HG03439 (cell line): ENCODE results near the gene B4GAT1.
"Not testable (repeated sequence)": the region's sequence is repeated elsewhere in the genome, so short reads cannot be mapped to it uniquely, and the experiment has no call there.

Experiments used
- ATAC-seq: cut with Tn5 transposase; IDR thresholded peaks from one replicate; pipeline ENCODE4 v1.9.1; 2021; ENCODE audit warnings: mild to moderate bottlenecking, moderate library complexity; ENCODE audit not compliant: unreplicated experiment

The B4GAT1 gene

GRCh38 chr11:66363805-66364535, 16.5 kb upstream of the B4GAT1 start:
- no peak for ATAC-seq

DNA sequence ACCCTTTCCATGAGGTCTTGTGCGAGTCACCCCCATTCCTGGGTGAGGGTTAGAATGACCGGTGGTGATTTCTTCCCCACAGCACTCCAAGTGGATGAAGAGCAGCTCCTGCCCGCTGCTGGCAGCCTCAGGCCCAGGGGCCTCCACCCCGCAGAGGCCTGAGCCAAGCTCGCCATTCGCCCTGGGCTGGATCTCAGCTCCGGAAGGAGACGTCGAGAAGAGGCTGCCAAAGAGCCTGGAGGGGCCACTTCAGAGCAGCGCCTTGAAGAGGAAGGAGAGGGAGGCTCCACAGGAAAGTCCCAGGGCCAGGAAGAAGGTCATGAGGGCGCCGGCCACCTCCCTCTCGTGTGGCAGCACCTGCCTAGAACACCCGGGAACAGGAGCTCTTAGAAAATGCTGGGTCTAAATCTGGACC, 15.8 kb upstream of the B4GAT1 start:
- ATAC-seq = no peak

DNA sequence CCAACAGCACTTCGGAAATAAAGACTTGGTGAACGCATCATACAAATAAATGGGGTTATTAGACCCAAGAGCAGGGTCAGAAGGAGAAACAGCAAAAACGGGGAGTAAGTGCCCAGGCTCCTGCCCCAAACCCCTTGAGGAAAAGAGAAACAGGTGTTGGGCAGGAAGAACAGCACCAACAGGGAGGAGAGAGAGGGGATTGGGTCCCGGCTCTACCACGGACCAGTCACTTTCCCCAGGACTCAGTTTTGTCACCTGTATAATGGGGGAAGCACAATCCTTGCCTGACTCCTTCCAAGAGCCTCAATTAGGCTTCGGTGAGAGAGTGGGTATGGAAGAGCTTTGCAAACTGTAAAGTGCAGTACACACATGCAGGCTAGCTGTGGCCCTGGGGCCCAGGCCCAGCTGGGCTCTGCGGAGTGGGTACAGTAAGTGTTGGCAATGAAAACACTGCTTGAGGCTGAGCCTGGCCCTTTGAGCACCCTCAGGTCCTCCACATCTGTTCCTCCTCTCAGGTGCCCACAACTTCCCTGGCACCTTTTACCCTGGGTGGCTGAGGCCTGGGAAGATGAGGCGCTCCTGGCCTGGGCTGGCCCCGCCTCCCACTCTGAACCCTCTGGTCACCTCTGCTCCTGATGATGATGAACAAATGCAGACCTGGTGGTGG, 15.2 kb upstream of the B4GAT1 start:
- ATAC-seq = no peak

DNA sequence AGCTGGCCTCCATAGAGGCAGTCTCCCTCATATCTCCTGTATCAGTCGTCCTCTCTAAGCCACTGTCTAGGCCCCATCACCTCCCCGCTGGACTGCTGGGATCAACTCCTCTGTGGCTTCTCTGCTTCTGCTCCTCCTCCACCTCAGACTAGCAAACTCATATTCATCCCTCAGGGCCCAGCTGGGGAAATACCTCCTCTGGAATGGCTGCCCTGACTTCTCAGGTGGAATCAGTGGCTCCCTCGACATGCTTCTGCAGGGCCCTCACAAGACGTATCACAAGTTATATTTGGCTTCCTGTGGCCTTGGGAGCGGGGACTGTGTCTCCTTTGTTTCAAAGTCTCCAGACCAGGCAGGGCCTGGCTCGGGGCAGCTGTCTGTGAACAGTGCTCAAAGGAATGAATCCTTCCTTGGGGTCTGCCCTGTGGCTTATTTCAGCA, 14.1 kb upstream of the B4GAT1 start:
- ATAC-seq = no peak

GRCh38 chr11:66360406-66361073, 13.1 kb upstream of the B4GAT1 start:
- ATAC-seq = no peak

DNA sequence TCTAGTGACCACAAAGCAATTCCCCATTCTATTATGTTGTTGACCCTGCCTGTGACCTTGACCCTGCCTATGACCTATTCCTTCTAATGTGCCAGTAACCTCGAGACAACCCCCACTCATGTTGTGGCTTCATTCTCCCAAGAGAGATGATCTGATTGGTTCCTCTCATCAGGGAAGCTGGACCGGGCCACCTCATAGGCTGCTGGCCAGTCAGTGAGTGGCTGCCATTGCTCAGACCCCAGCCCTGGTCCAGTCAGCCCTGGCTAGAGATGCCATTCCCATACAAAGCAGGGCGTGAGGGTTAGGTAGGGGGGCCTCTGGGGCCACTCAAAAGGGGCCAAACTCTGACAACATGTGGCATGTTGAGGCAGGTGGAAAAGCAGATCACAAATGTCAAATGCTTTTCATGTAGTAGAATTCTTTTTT, 12.2 kb upstream of the B4GAT1 start:
- no peak for ATAC-seq

GRCh38 chr11:66350560-66351235, 3.3 kb upstream of the B4GAT1 start:
- not testable (repeated sequence) for ATAC-seq

- ATAC-seq = no peak
Observed at GRCh38 chr11:66349084-66349386, 1.6 kb upstream of the B4GAT1 start.

DNA sequence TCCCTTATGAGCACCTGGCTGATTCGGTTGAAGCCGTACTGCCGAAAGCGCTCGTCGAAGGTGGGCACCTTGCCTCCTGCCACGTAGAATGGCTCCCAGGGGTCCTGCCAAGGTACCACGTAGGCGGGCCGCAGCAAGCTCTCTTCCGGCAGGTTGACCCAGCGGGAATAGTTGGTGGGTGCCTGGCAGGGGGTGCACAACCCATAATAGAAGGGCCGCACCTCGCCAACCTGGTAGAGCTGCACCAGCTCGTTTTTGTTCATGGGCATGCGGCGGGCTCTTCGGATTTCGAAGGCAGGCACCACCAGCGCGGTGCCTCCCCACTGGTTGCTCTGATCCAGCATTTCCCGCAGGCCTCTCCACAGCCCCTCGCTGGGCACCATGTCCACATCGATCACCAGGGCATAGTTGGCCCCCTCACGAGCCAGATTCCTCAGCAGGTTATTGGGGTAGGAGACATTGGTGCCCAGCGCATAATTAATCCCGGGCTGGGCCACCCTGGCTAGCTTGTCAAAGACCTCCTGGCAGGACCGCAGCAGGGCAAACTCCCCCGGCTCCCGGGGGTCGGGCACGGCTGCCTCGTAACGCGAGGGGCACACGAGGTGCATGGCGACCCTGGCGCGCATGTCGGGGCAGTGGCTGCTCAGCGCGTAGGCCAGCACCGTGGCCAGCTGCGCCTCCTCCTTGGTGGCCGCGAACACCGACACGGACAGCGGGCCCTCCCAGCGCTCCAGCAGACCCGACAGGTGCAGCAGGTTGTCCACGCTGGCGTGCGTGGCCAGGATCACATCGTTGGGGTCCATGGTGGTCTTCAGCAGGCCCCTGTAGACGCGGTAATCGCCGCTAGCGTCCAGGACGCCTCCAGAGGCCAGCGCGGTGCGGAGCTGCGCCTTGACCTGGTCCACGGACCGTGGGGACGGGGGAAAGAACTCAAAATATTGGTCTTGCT, 679 bp downstream of the B4GAT1 start:
- ATAC-seq = no peak

- ATAC-seq = no peak
Observed at GRCh38 chr11:66345316-66345649, 2.1 kb downstream of the B4GAT1 start.

DNA sequence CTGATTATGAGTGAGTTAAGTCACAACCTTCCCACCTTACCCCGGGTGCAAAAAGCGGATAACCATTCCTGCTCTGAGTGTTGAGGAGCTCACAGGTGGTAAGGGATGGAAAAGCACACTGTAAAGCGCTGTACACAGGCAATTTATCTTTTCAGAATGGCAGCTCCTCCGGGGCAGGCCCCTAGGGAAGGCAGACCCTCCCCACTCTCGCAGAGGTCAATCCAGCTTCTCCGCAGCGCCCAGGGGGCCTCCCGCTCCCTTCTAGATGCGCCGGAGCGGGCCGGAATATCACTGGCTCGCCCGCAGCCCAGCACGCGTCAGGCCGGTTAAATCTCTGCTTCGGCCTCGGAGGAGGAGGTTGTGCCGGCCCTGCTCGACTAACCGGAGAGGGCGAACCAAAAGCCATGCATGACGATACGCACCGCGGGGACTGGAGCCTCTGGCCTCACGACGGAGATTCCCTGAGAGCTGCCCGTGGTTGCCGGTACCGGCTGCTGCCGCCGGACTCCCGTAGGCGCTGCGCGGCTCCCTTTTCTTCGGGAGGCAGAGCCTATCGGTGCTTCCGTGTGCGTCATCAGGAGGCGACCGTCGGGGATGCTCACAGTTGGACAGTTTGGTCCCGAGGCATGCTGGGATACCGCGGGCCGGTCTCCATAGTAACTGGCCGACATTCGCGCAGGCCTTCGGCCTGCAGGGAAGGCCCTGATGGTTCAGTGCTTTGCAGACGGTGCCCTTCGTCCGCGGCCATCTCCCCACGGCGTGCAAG, 2.7 kb downstream of the B4GAT1 start, which contains the start of gene BRMS1:
BRMS1 (minus strand) TSS at position 555 of the 766 bp plus-strand sequence. CDS start 2,870 bp downstream, outside the sequence.
- peak; percentile 73 for ATAC-seq

DNA sequence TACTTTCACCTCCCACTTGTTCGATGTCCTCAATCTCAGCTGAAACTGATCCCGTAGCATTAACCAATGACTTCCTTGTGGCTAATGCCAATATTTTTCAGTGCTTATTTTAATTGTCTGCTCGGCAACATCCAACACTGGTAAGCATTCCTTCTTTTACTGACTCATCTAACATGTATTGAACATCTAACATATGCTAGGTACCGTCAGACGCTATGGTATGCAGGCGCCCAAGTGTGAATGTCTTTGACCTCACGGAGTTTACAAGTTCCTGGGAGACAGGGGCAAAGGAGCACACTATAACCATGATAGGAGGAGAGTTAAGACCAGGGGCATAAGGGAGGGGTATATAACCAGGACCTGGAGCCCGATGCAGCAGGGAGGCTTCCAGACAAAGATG, 4.3 kb downstream of the B4GAT1 start:
- no peak for ATAC-seq

GRCh38 chr11:66341502-66342126, 5.8 kb downstream of the B4GAT1 start:
- ATAC-seq = no peak

GRCh38 chr11:66340596-66341501, 6.6 kb downstream of the B4GAT1 start:
- no peak for ATAC-seq

DNA sequence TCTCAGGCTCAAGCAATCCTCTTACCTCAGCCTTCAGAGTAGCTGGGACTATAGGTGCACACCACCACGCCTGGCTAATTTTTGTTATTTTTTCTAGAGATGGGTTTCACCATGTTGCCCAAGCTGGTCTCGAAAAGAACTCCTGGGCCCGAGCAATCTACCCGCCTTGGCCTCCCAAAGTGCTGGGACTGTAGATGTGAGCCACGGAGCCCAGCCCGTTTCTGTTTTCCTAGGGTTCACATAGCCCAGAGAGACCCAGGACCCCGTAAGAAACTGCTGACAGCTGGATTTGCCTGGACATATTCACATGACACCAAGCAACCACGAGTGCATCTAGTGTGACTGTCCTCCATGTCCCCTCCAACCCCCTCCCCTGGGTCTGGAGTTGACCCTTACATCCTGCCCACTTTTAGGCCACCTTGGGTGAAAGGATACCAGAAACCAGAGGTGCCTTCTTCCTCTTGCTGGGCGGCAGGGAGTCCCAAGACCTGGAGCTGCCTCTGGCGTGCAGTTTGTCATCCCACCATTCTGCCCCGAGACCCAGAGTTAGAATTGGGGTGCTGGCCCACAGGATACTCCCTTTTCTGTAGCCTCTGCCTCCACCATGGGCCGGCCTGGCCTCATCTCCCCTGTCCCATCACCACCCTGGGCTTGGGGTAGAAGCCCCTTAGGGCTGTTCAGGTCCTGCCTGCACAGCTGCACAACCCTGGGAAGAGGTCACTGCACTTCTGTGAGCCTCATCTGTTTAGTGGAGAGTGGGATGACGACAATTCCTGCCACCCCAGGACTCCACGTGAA, 7.5 kb downstream of the B4GAT1 start:
- ATAC-seq = no peak

- no peak for ATAC-seq
Observed at GRCh38 chr11:66339162-66339675, 8.2 kb downstream of the B4GAT1 start.
